Brain microvascular endothelial cell (primary cell): ENCODE results near the gene NFIX.

Source experiments
- DNase-seq: peaks from one replicate; pipeline ENCODE4 v3.0.0-alpha.2; 2020
- H3K27ac ChIP-seq: fragments of 250-450 bp; sonication (Bioruptor Pico); 2 replicates; pipeline ENCODE4 v1.5.1; 2020; ENCODE audit warnings: mild to moderate bottlenecking, moderate library complexity
- H3K27me3 ChIP-seq: fragments of 250-450 bp; sonication (Bioruptor Pico); replicated peaks from 2 replicates; pipeline ENCODE4 v1.5.1; 2020; ENCODE audit warnings: mild to moderate bottlenecking
- H3K36me3 ChIP-seq: fragments of 250-450 bp; sonication (Bioruptor Pico); replicated peaks from 2 replicates; pipeline ENCODE4 v1.5.1; 2020; ENCODE audit warnings: mild to moderate bottlenecking
- H3K4me3 ChIP-seq: 2 replicates; pipeline ENCODE4 v1.5.1; 2011; ENCODE audit warnings: low read depth, mild to moderate bottlenecking, control low read depth, low read length, moderate library complexity
- in situ Hi-C: cut with HindIII; loops from 2 replicates; pipeline ENCODE4 v1.10.0; 2017; ENCODE audit warnings: low sequenced_read_pairs, low pct_ligation_motif_present
- TF ChIP-seq, protein P1 (sequence below): IDR thresholded peaks from 2 replicates; pipeline ENCODE4 v1.5.1; 2011; ENCODE audit warnings: low read depth, mild to moderate bottlenecking, moderate library complexity, low read length, control low read depth, inconsistent platforms; ENCODE audit errors: missing control alignments

Gene NFIX

DNA sequence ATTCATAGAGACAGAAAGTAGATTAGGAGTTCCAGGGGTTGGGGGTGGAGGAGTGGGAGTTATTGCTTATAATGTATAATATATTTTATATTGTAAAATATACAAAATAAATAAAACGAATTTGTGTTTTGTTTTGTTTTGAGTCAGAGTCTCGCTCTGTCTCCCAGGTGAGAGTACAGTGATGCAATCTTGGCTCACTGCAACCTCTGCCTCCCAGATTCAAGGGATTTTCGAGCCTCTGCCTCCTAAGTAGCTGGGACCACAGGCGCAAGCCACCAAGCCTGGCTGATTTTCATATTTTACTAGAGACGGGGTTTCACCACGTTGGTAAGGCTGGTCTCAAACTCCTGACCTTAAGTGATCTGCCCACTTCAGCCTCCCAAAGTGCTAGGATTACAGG, 35.8 kb upstream of the NFIX start:
- DNase-seq: no peak
- Histone ChIP-seq H3K4me3 (no peak overlapping the region), H3K27ac (no peak overlapping the region), H3K36me3 (peaks cover 2% of the 10 kb centered on the region), H3K27me3 (no peaks in the 10 kb centered on the region)
- TF ChIP-seq, protein P1, sequence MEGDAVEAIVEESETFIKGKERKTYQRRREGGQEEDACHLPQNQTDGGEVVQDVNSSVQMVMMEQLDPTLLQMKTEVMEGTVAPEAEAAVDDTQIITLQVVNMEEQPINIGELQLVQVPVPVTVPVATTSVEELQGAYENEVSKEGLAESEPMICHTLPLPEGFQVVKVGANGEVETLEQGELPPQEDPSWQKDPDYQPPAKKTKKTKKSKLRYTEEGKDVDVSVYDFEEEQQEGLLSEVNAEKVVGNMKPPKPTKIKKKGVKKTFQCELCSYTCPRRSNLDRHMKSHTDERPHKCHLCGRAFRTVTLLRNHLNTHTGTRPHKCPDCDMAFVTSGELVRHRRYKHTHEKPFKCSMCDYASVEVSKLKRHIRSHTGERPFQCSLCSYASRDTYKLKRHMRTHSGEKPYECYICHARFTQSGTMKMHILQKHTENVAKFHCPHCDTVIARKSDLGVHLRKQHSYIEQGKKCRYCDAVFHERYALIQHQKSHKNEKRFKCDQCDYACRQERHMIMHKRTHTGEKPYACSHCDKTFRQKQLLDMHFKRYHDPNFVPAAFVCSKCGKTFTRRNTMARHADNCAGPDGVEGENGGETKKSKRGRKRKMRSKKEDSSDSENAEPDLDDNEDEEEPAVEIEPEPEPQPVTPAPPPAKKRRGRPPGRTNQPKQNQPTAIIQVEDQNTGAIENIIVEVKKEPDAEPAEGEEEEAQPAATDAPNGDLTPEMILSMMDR: no peak
- in situ Hi-C loops: no loop called here

GRCh38 chr19:12965017-12965811, 30.1 kb upstream of the NFIX start:
- H3K36me3 ChIP-seq: no peaks in the 10 kb centered on the region
- H3K27me3 ChIP-seq: no peaks in the 10 kb centered on the region
- peak overlapping the region; percentile 44 for H3K27ac ChIP-seq
- TF ChIP-seq, protein P1: peak; percentile 88
- peak; percentile 64 for DNase-seq
- in situ Hi-C loops: no loop called here
- peak overlapping the region; percentile 53 for H3K4me3 ChIP-seq

GRCh38 chr19:12965812-12966135, 29.5 kb upstream of the NFIX start:
- no peak for DNase-seq
- no peaks in the 10 kb centered on the region for H3K27me3 ChIP-seq
- H3K36me3 ChIP-seq: no peaks in the 10 kb centered on the region
- TF ChIP-seq, protein P1: no peak
- H3K27ac ChIP-seq: peak overlapping the region; percentile 44
- no peak overlapping the region for H3K4me3 ChIP-seq
- in situ Hi-C loops: no loop called here

DNA sequence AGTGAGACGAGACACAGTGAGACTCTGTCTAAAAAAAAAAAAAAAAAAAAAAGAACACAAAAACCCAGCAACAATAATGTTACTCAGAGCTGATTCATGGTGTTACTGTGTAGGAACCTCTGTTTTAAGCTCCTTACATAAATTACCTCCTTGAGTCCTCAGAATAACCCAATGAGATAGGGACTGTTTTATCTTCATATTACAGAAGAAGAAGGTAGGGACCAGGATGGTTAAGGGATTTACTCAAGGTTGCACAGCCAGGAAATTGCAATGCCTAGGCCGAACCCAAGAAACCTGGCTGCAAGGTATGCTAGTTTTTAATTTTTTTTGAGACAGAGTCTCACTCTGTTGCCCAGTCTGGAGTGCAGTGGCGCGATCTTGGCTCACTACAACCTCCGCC, 27.4 kb upstream of the NFIX start:
- no peak for DNase-seq
- Histone ChIP-seq H3K27ac (no peak overlapping the region), H3K27me3 (no peaks in the 10 kb centered on the region), H3K4me3 (no peak overlapping the region), H3K36me3 (no peaks in the 10 kb centered on the region)
- in situ Hi-C loops: no loop called here
- TF ChIP-seq, protein P1: no peak

GRCh38 chr19:12969292-12969988, 25.8 kb upstream of the NFIX start, which contains the start of gene DAND5:
Gene DAND5 (plus strand): TSS chr19:12969576. CDS start chr19:12969661, 85 bp downstream.
- TF ChIP-seq, protein P1: no peak
- in situ Hi-C loops: no loop called here
- Histone ChIP-seq H3K27me3 (no peaks in the 10 kb centered on the region), H3K27ac (no peak within 1 kb of the TSS), H3K4me3 (no peak within 1 kb of the TSS), H3K36me3 (no peaks in the 10 kb centered on the region)
- no peak for DNase-seq
